ENCODE results near the gene COX20. TPM values are rescaled to one million over a fixed set of nuclear protein-coding genes. Genes with fewer than 3 reads are reported as not detected.

The COX20 gene
- total and polyA plus RNA-seq, 2 of the 13 experiments (the other 11 are each of a cell fraction or from before 2014, with no cell fraction given): 34.4 to 95.8 TPM

DNA sequence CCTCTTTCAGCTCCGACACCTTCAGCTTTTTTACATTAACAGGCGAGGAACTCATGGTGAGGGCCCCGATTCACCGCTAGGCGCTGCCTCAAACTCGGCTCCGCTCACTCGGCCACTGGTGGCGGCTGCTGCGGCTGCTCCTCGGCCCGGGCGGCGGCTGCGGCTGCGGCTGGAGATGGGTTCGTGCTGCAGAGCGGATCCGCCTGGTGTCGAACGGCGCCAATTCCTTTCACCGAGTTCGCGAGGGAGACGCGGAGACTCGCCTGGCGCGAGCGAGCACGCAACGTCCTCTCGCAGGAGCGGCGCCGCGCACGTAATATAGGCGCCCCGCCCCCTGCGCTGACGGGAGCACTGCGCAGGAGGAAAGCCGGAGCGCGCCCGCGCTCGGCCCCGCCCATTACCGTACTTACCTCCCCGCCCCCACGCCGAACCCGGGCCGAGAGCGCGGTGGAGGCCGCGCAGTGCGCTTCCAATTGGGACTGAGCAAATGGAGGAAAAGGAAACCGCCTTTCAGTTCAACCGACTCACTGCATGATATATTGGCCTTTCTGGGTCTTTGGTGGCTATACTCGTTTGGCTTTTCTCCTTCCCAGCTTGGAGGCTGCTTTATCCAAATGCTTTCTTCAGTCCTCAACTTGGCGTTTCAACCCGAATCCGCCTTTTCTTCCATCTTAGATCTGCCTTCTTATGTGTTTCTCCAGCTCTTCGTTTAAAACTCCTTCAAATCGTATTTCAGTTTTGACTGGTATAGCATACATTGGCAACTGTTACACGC lies 29.0 kb downstream of the COX20 start, which contains the start of gene HNRNPU (continued):
- TF ChIP-seq NFE2L1 (CRISPR knock-in tag; IDR thresholded peaks at IDR 0.05; ENCODE audit: borderline replicate concordance) (no peak), EEA1 (CRISPR knock-in tag; IDR thresholded peaks at IDR 0.05; ENCODE audit: borderline replicate concordance) (peak; percentile 91; the same call in 1 of the 2 replicates), ZNF430 (CRISPR knock-in tag; IDR thresholded peaks at IDR 0.05) (peak; percentile 44; the same call in 1 of the 2 replicates), FOXO1 (CRISPR knock-in tag; IDR thresholded peaks at IDR 0.05) (no peak), ZNF780A (CRISPR knock-in tag; IDR thresholded peaks at IDR 0.05) (no peak), CHD2 (IDR thresholded peaks at IDR 0.05; ENCODE audit: low read depth, low read length) (peak; percentile 41; the same call in 1 of the 2 replicates), MXD3 (CRISPR knock-in tag; IDR thresholded peaks at IDR 0.05) (peak; percentile 75), NFKBIZ (CRISPR knock-in tag; IDR thresholded peaks at IDR 0.05) (peak; percentile 94; the same call in 1 of the 2 replicates), PRPF4 (IDR thresholded peaks at IDR 0.05; ENCODE audit: low read depth, low read length, poor library complexity, severe bottlenecking) (no peak), ZNF253 (CRISPR knock-in tag; IDR thresholded peaks at IDR 0.05; ENCODE audit: borderline replicate concordance) (no peak), ZNF891 (CRISPR knock-in tag; IDR thresholded peaks at IDR 0.05) (0 out of 2 replicates have a peak, but pooled peaks have one; percentile 15), ZC3H4 (CRISPR knock-in tag; IDR thresholded peaks at IDR 0.05; ENCODE audit: borderline replicate concordance) (no peak; the same call in 1 of the 2 replicates), ZNF557 (CRISPR knock-in tag; IDR thresholded peaks at IDR 0.05) (peak; percentile 51; the same call in 1 of the 2 replicates), ZNF782 (CRISPR knock-in tag; IDR thresholded peaks at IDR 0.05; ENCODE audit: borderline replicate concordance) (no peak; the same call in 1 of the 2 replicates), SP5 (CRISPR knock-in tag; IDR thresholded peaks at IDR 0.05; ENCODE audit: borderline replicate concordance, low read depth) (peak; percentile 92), ZFYVE20 (CRISPR knock-in tag; IDR thresholded peaks at IDR 0.05; ENCODE audit: borderline replicate concordance, low read depth) (no peak), KDM1A (CRISPR knock-in tag; IDR thresholded peaks at IDR 0.05) (no peak), ZBTB21 (CRISPR knock-in tag; IDR thresholded peaks at IDR 0.05) (0 out of 2 replicates have a peak, but pooled peaks have one; percentile 28), ZHX1 (CRISPR knock-in tag; IDR thresholded peaks at IDR 0.05; ENCODE audit: low read depth) (0 out of 2 replicates have a peak, but pooled peaks have one; percentile 59), FOXO4 (CRISPR knock-in tag; conservative IDR thresholded peaks at IDR 0.05) (0 out of 2 replicates have a peak, but pooled peaks have one; percentile 43), MZF1 (CRISPR knock-in tag; IDR thresholded peaks at IDR 0.05; ENCODE audit: borderline replicate concordance) (no peak)
- TF ChIP-seq, protein P1, sequence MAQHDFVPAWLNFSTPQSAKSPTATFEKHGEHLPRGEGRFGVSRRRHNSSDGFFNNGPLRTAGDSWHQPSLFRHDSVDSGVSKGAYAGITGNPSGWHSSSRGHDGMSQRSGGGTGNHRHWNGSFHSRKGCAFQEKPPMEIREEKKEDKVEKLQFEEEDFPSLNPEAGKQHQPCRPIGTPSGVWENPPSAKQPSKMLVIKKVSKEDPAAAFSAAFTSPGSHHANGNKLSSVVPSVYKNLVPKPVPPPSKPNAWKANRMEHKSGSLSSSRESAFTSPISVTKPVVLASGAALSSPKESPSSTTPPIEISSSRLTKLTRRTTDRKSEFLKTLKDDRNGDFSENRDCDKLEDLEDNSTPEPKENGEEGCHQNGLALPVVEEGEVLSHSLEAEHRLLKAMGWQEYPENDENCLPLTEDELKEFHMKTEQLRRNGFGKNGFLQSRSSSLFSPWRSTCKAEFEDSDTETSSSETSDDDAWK (CRISPR knock-in tag; IDR thresholded peaks at IDR 0.05): no peak
- TF ChIP-seq, protein P2, sequence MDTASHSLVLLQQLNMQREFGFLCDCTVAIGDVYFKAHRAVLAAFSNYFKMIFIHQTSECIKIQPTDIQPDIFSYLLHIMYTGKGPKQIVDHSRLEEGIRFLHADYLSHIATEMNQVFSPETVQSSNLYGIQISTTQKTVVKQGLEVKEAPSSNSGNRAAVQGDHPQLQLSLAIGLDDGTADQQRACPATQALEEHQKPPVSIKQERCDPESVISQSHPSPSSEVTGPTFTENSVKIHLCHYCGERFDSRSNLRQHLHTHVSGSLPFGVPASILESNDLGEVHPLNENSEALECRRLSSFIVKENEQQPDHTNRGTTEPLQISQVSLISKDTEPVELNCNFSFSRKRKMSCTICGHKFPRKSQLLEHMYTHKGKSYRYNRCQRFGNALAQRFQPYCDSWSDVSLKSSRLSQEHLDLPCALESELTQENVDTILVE (CRISPR knock-in tag; IDR thresholded peaks at IDR 0.05): peak; percentile 94

All from HepG2 (cell line).